Neural cell (in vitro differentiated cells): Measurements from ENCODE around the gene FOXF1. TPM values are rescaled to one million over a fixed set of nuclear protein-coding genes. Genes with fewer than 3 reads are reported as not detected.

Experiments used
- H2AFZ ChIP-seq: fragments of 200-600, 300-800 bp; sonication (generic), shearing (Covaris generic); 2 replicates; pipeline ENCODE4 v1.6.0; 2014; ENCODE audit warnings: low read depth, mild to moderate bottlenecking, antibody characterized with exemption, low read length, moderate library complexity
- H3F3A ChIP-seq: fragments of 200-600 bp; shearing (Covaris generic); 2 replicates; pipeline ENCODE4 v1.6.1; 2016; ENCODE audit warnings: mild to moderate bottlenecking, moderate library complexity, mixed read lengths, antibody characterized with exemption, low read length; ENCODE audit not compliant: insufficient read depth, poor library complexity, severe bottlenecking
- H3K27ac ChIP-seq: fragments of 200-600, 300-800 bp; sonication (generic), shearing (Covaris generic); 2 replicates; pipeline ENCODE4 v1.5.1; 2014; ENCODE audit warnings: mild to moderate bottlenecking, low read length, moderate library complexity
- H3K27me3 ChIP-seq: fragments of 300-800, 200-600 bp; sonication (generic), shearing (Covaris generic); 2 replicates; pipeline ENCODE4 v1.6.0; 2014; ENCODE audit warnings: mild to moderate bottlenecking, low read depth, low read length, moderate library complexity; ENCODE audit not compliant: insufficient read depth
- H3K36me3 ChIP-seq: fragments of 300-800, 200-600 bp; sonication (generic), shearing (Covaris generic); 2 replicates; pipeline ENCODE4 v1.5.1; 2014; ENCODE audit warnings: mild to moderate bottlenecking, antibody characterized with exemption, low read length, moderate library complexity; ENCODE audit not compliant: insufficient read depth
- H3K4me2 ChIP-seq: fragments of 300-800, 200-600 bp; sonication (generic), shearing (Covaris generic); 2 replicates; pipeline ENCODE4 v1.6.0; 2014; ENCODE audit warnings: mild to moderate bottlenecking, low read length
- H3K4me3 ChIP-seq: fragments of 300-800, 200-600 bp; sonication (generic), shearing (Covaris generic); 2 replicates; pipeline ENCODE4 v1.5.1; 2014; ENCODE audit warnings: mild to moderate bottlenecking, low read length, moderate library complexity
- H3K79me2 ChIP-seq: fragments of 200-600 bp; shearing (Covaris generic); replicated peaks from 2 replicates; pipeline ENCODE4 v1.6.0; 2014; ENCODE audit warnings: mild to moderate bottlenecking, low read length, moderate library complexity; ENCODE audit not compliant: insufficient read depth
- H3K9ac ChIP-seq: fragments of 300-800, 200-600 bp; sonication (generic), shearing (Covaris generic); 2 replicates; pipeline ENCODE4 v1.6.1; 2016; ENCODE audit warnings: mild to moderate bottlenecking, low read length, mixed read lengths
- H3K9me2 ChIP-seq: fragments of 200-600 bp; shearing (Covaris generic); 2 replicates; pipeline ENCODE4 v1.6.1; 2016; ENCODE audit warnings: mild to moderate bottlenecking, low read length, mixed read lengths; ENCODE audit not compliant: insufficient read depth
- H3K9me3 ChIP-seq: fragments of 200-600, 300-800 bp; sonication (generic), shearing (Covaris generic); 2 replicates; pipeline ENCODE4 v1.6.1; 2016; ENCODE audit warnings: mild to moderate bottlenecking, mixed run types, low read length, moderate library complexity, mixed read lengths
- H4K20me1 ChIP-seq: fragments of 200-600 bp; shearing (Covaris generic); 2 replicates; pipeline ENCODE4 v1.6.1; 2016; ENCODE audit warnings: mild to moderate bottlenecking, mixed run types; ENCODE audit not compliant: insufficient read depth
- EP300 ChIP-seq: fragments of 450-650 bp; conservative IDR thresholded peaks from 2 replicates; pipeline ENCODE4 v1.6.1; 2014; ENCODE audit warnings: antibody characterized with exemption, mild to moderate bottlenecking, moderate library complexity; ENCODE audit not compliant: poor library complexity, severe bottlenecking
- EZH2 ChIP-seq: fragments of 200-600, 300-800 bp; shearing (Covaris generic), sonication (generic); IDR thresholded peaks from 2 replicates; pipeline ENCODE4 v1.6.1; 2014; ENCODE audit warnings: antibody characterized with exemption, low read length, borderline replicate concordance, mild to moderate bottlenecking; ENCODE audit not compliant: insufficient read depth, poor library complexity, severe bottlenecking
- MXI1 ChIP-seq: fragments of 450-650 bp; conservative IDR thresholded peaks from 2 replicates; pipeline ENCODE4 v1.6.1; 2014; ENCODE audit warnings: antibody characterized with exemption, mild to moderate bottlenecking; ENCODE audit not compliant: poor library complexity, severe bottlenecking
- POLR2AphosphoS5 ChIP-seq: IDR thresholded peaks from 2 replicates; pipeline ENCODE4 v1.6.1; 2012
- RAD21 ChIP-seq: fragments of 450-650 bp; conservative IDR thresholded peaks from 2 replicates; pipeline ENCODE4 v1.6.1; 2014; ENCODE audit warnings: antibody characterized with exemption, mild to moderate bottlenecking, moderate library complexity
- SMC3 ChIP-seq: fragments of 450-650 bp; conservative IDR thresholded peaks from 2 replicates; pipeline ENCODE4 v1.6.1; 2014; ENCODE audit warnings: antibody characterized with exemption, mild to moderate bottlenecking, moderate library complexity; ENCODE audit not compliant: poor library complexity
- TAF1 ChIP-seq: IDR thresholded peaks from 2 replicates; pipeline ENCODE4 v1.6.1; 2012; ENCODE audit warnings: low read depth
- polyA plus RNA-seq: library from polyadenylated mRNA; depleted of rRNA; stranded (reverse); fragments of >200 nt; gene quantifications from 2 replicates; pipeline ENCODE4 v1.2.3, GENCODE V29; 2014
- TF ChIP-seq, protein P1 (sequence below): IDR thresholded peaks from 2 replicates; pipeline ENCODE4 v1.6.1; 2012; ENCODE audit warnings: borderline replicate concordance
- TF ChIP-seq, protein P2 (sequence below): fragments of 450-650 bp; IDR thresholded peaks from 2 replicates; pipeline ENCODE4 v1.5.1; 2014; ENCODE audit warnings: antibody characterized with exemption, mild to moderate bottlenecking, moderate library complexity; ENCODE audit not compliant: poor library complexity, severe bottlenecking

The FOXF1 gene
- polyA plus RNA-seq, 1 donor from 2014 or later = not detected

DNA sequence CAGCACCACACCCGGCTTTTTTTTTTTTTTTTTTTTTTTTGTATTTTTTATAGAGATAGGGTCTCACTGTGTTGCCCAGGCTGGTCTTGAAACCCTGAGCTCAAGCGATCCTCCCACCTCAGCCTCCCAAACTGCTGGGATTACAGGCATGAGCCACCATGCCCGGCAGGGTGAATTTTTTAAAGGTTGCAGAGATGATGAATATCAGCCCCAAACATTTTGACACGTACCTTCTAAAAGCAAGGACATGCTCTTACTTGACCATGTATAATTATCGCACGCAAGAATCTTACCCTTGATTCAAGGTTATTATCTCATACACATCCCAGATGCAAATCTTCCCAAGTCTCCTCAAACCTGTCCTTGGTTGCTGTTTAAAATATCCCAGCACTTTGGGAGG is 52.0 kb downstream of the FOXF1 start:
- H4K20me1 ChIP-seq = no peaks in the 10 kb centered on the region
- H3K27ac ChIP-seq = no peak overlapping the region
- peaks cover 34% of the 10 kb centered on the region for H3K27me3 ChIP-seq
- no peak overlapping the region for H3K9ac ChIP-seq
- no peak overlapping the region for H3K4me2 ChIP-seq
- H2AFZ ChIP-seq = no peak overlapping the region
- H3K79me2 ChIP-seq = no peaks in the 10 kb centered on the region
- TF ChIP-seq, protein P1, sequence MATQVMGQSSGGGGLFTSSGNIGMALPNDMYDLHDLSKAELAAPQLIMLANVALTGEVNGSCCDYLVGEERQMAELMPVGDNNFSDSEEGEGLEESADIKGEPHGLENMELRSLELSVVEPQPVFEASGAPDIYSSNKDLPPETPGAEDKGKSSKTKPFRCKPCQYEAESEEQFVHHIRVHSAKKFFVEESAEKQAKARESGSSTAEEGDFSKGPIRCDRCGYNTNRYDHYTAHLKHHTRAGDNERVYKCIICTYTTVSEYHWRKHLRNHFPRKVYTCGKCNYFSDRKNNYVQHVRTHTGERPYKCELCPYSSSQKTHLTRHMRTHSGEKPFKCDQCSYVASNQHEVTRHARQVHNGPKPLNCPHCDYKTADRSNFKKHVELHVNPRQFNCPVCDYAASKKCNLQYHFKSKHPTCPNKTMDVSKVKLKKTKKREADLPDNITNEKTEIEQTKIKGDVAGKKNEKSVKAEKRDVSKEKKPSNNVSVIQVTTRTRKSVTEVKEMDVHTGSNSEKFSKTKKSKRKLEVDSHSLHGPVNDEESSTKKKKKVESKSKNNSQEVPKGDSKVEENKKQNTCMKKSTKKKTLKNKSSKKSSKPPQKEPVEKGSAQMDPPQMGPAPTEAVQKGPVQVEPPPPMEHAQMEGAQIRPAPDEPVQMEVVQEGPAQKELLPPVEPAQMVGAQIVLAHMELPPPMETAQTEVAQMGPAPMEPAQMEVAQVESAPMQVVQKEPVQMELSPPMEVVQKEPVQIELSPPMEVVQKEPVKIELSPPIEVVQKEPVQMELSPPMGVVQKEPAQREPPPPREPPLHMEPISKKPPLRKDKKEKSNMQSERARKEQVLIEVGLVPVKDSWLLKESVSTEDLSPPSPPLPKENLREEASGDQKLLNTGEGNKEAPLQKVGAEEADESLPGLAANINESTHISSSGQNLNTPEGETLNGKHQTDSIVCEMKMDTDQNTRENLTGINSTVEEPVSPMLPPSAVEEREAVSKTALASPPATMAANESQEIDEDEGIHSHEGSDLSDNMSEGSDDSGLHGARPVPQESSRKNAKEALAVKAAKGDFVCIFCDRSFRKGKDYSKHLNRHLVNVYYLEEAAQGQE = no peak
- no peaks in the 10 kb centered on the region for H3K9me3 ChIP-seq
- H3K36me3 ChIP-seq = no peaks in the 10 kb centered on the region
- H3K4me3 ChIP-seq = no peak overlapping the region
- no peaks in the 10 kb centered on the region for H3F3A ChIP-seq
- H3K9me2 ChIP-seq = no peaks in the 10 kb centered on the region

DNA sequence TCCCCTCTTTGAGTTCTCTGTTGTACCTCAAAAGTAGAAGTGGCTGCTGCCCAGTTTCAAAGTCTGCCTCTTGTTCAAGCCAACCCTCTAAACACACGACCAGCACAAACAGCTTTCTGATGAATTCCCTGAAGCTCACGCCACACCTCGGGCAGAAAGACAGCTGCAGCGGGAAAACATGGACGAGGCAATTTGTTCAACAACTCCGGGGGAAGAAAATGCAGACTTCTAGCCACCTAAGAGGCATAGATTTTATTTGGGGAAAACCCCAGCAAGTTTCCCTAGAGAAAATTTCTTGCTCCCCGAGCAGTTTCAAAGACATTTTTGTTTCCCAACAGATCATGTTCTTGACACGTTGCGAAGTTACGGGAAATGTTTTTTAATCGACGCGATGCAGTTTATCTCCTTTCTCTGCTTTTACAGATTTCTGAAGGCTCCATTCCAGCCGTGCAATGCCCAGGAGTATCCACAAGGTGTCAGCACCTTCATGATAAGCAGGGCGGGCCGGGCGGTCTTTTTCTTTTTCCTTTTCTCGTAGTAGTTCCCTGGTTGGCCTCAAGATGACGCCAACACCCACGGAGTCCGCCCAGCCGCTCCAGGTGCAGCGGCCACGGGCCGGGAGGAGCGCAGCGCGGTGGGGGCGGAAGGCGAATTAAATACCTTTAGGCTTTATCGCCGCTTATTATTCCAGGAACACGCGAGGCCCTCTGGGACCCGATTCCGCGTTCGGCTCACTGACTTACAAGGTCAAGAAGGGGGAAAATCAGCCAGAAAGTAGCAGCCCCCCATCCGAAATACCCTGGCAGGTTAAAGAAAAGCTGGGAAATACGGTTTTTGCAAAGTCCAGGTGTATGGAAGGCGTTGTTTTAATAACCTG is 53.4 kb downstream of the FOXF1 start:
- Histone ChIP-seq H3F3A (no peaks in the 10 kb centered on the region), H3K9ac (no peak overlapping the region), H3K9me3 (no peaks in the 10 kb centered on the region), H3K79me2 (no peaks in the 10 kb centered on the region), H3K27ac (no peak overlapping the region), H4K20me1 (no peaks in the 10 kb centered on the region), H2AFZ (no peak overlapping the region), H3K36me3 (no peaks in the 10 kb centered on the region), H3K27me3 (peaks cover 46% of the 10 kb centered on the region), H3K4me3 (peak overlapping the region; percentile 53), H3K9me2 (no peaks in the 10 kb centered on the region), H3K4me2 (peak overlapping the region; percentile 69)
- peak; percentile 100 for TF ChIP-seq SMC3
- no peak for TF ChIP-seq POLR2AphosphoS5
- peak; percentile 61 for TF ChIP-seq MXI1
- TF ChIP-seq, protein P2, sequence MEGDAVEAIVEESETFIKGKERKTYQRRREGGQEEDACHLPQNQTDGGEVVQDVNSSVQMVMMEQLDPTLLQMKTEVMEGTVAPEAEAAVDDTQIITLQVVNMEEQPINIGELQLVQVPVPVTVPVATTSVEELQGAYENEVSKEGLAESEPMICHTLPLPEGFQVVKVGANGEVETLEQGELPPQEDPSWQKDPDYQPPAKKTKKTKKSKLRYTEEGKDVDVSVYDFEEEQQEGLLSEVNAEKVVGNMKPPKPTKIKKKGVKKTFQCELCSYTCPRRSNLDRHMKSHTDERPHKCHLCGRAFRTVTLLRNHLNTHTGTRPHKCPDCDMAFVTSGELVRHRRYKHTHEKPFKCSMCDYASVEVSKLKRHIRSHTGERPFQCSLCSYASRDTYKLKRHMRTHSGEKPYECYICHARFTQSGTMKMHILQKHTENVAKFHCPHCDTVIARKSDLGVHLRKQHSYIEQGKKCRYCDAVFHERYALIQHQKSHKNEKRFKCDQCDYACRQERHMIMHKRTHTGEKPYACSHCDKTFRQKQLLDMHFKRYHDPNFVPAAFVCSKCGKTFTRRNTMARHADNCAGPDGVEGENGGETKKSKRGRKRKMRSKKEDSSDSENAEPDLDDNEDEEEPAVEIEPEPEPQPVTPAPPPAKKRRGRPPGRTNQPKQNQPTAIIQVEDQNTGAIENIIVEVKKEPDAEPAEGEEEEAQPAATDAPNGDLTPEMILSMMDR = peak; percentile 100
- no peak for TF ChIP-seq EZH2
- peak; percentile 47 for TF ChIP-seq EP300
- no peak for TF ChIP-seq TAF1
- TF ChIP-seq, protein P1 = no peak
- peak; percentile 100 for TF ChIP-seq RAD21

Other genes with a start within 250 kb of the FOXF1 start
- gene MTHFSD, start 44.7 kb downstream of the FOXF1 start, polyA plus RNA-seq = 25.0 and 39.4 TPM in 2 replicates
- not detected in 2 replicates for gene FOXC2, start 56.3 kb downstream of the FOXF1 start, polyA plus RNA-seq
- gene FOXL1, start 68.0 kb downstream of the FOXF1 start, polyA plus RNA-seq = 0.07 and 0.24 TPM in 2 replicates